HL-60 (cell line): ENCODE results near the gene ARSD.
"Not testable (repeated sequence)": the region's sequence is repeated elsewhere in the genome, so short reads cannot be mapped to it uniquely, and the experiment has no call there.

Experiments used
- DNase-seq, 2 experiments: peaks; one replicate each; pipeline ENCODE4 v3.0.0-alpha.2; 2010 to 2020; ENCODE audit warnings: low read depth in 1 of 2, low spot score in 1 of 2
- H3K27ac ChIP-seq: fragments of 250-450 bp; sonication (Bioruptor Pico); replicated peaks from 2 replicates; pipeline ENCODE4 v1.5.1; 2020; ENCODE audit warnings: mild to moderate bottlenecking, moderate library complexity
- H3K27me3 ChIP-seq: fragments of 250-450 bp; sonication (Bioruptor Pico); 2 replicates; pipeline ENCODE4 v1.5.1; 2021; ENCODE audit warnings: mild to moderate bottlenecking, moderate library complexity; ENCODE audit not compliant: insufficient read depth, poor library complexity, severe bottlenecking
- H3K4me3 ChIP-seq: replicated peaks from 2 replicates; pipeline ENCODE4 v1.5.1; 2011; ENCODE audit warnings: mild to moderate bottlenecking, control low read depth, low read length; ENCODE audit not compliant: insufficient read depth
- GABPA ChIP-seq: IDR thresholded peaks from 2 replicates; pipeline ENCODE4 v1.6.1; 2012; ENCODE audit warnings: low read depth
- POLR2AphosphoS5 ChIP-seq: IDR thresholded peaks from 2 replicates; pipeline ENCODE4 v1.6.1; 2012; ENCODE audit warnings: low read depth
- SPI1 ChIP-seq: IDR thresholded peaks from 2 replicates; pipeline ENCODE4 v1.6.1; 2012; ENCODE audit warnings: low read depth, mild to moderate bottlenecking, borderline replicate concordance
- long read RNA-seq: library from polyadenylated mRNA; unstranded; transcript quantifications from one replicate; pipeline ENCODE4 v2.0.0, GENCODE V29; 2020
- TF ChIP-seq, protein P1 (sequence below): IDR thresholded peaks from 2 replicates; pipeline ENCODE4 v1.6.1; 2012; ENCODE audit warnings: low read depth; ENCODE audit not compliant: insufficient replicate concordance
- TF ChIP-seq, protein P2 (sequence below): IDR thresholded peaks from one replicate; pipeline ENCODE4 v1.5.1; 2011; ENCODE audit warnings: low read length, control low read depth, inconsistent platforms; ENCODE audit not compliant: insufficient read depth

The ARSD gene, protein sequence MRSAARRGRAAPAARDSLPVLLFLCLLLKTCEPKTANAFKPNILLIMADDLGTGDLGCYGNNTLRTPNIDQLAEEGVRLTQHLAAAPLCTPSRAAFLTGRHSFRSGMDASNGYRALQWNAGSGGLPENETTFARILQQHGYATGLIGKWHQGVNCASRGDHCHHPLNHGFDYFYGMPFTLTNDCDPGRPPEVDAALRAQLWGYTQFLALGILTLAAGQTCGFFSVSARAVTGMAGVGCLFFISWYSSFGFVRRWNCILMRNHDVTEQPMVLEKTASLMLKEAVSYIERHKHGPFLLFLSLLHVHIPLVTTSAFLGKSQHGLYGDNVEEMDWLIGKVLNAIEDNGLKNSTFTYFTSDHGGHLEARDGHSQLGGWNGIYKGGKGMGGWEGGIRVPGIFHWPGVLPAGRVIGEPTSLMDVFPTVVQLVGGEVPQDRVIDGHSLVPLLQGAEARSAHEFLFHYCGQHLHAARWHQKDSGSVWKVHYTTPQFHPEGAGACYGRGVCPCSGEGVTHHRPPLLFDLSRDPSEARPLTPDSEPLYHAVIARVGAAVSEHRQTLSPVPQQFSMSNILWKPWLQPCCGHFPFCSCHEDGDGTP
- long read RNA-seq, result 0 reads

DNA sequence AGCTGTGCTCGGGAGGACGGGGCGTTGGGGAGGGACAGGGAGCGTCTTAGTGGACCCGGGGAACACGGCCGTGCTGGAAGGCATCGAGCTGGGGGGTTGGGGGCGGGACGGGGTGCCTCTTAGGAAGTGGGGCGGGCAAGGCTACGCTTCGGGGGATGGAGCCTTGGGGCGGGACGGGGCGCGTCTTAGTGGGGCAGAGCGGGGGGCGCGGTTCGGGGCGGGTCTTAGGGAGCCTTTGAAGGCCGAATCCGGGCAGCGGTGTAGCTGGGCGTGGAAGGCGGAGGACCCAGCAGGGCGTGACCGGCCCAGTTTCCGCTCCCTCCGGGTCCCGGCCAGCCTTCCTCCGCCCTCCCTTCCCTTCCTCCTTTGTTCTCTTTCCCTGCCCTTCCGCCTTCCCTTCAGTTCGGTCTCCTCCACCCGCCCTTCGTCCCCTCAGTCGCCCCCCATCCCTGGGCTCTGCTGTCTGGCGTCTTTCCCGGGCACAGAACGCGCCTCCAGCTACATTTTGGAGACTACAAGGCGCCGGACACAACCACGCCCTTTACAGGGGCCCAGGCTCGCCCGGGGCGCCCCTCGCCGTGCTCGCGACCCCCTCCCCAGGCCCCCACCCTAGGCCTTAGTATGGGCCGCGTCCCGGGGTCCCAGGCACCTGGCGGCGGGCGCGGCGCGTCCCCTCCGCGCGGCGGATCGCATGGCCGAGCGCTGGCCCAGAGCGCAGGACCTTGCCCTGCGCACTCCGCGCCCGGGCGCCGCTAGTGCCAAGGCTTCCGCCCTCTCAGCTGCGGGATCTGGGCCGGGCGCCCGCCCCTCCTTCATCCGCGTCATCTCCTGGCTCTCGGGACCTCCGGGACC lies at the start of gene ARSD:
Gene ARSD (minus strand): TSS at position 757 of the 852 bp plus-strand sequence. CDS start 64 bp downstream, at position 693.
- Histone ChIP-seq H3K4me3 (peak within 1 kb of the TSS; percentile 44), H3K27ac (peak within 1 kb of the TSS; percentile 74), H3K27me3 (no peaks in the 10 kb centered on the region)
- peak in 1 of 2 experiments; percentile 74 for DNase-seq
- TF ChIP-seq POLR2AphosphoS5 (peak; percentile 54; the same call in 1 of the 2 replicates), SPI1 (no peak), GABPA (no peak)
- TF ChIP-seq, protein P1, sequence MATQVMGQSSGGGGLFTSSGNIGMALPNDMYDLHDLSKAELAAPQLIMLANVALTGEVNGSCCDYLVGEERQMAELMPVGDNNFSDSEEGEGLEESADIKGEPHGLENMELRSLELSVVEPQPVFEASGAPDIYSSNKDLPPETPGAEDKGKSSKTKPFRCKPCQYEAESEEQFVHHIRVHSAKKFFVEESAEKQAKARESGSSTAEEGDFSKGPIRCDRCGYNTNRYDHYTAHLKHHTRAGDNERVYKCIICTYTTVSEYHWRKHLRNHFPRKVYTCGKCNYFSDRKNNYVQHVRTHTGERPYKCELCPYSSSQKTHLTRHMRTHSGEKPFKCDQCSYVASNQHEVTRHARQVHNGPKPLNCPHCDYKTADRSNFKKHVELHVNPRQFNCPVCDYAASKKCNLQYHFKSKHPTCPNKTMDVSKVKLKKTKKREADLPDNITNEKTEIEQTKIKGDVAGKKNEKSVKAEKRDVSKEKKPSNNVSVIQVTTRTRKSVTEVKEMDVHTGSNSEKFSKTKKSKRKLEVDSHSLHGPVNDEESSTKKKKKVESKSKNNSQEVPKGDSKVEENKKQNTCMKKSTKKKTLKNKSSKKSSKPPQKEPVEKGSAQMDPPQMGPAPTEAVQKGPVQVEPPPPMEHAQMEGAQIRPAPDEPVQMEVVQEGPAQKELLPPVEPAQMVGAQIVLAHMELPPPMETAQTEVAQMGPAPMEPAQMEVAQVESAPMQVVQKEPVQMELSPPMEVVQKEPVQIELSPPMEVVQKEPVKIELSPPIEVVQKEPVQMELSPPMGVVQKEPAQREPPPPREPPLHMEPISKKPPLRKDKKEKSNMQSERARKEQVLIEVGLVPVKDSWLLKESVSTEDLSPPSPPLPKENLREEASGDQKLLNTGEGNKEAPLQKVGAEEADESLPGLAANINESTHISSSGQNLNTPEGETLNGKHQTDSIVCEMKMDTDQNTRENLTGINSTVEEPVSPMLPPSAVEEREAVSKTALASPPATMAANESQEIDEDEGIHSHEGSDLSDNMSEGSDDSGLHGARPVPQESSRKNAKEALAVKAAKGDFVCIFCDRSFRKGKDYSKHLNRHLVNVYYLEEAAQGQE, result no peak

DNA sequence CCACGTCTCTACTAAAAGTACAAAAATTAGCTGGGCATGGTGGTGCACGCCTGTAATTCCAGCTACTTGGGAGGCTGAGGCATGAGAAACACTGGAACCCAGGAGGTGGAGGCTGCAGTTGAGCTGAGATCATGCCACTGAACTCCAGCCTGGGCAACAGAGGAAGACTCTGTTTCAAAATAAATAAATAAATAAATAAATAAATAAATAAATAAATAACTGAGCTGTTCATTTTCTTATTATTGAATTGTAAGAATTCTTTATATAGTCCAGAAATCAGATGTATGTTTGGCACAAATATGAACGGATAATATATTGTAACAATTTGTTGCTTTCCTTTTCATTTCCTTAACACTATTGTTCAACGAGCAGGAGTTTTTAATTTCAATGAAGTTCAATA lies 49.5 kb upstream of the ARSD start:
- DNase-seq, result not testable (repeated sequence)

DNA sequence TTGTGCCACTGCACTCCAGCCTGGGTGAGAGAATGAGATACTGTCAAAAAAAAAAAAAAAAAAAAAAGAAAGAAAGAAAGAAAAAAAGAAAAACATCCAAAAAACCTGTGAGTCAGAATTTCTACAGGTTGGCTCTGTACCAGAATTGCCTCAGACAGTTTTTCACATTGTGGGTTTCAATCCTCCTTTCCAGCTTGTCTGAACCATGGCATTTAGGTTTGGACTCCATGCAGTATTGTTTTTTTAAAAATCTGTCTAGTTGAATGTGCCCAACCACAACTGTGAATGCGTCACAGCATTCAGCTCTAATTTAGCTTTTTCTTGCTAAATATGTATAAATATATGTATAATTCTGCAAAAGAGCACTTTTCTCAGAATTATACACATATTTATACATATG lies 45.8 kb upstream of the ARSD start:
- Histone ChIP-seq H3K27me3 (no peaks in the 10 kb centered on the region), H3K4me3 (no peak overlapping the region), H3K27ac (no peak overlapping the region)
- DNase-seq, result no peak
- TF ChIP-seq, protein P1, result no peak
- no peak for TF ChIP-seq SPI1
- TF ChIP-seq, protein P2, sequence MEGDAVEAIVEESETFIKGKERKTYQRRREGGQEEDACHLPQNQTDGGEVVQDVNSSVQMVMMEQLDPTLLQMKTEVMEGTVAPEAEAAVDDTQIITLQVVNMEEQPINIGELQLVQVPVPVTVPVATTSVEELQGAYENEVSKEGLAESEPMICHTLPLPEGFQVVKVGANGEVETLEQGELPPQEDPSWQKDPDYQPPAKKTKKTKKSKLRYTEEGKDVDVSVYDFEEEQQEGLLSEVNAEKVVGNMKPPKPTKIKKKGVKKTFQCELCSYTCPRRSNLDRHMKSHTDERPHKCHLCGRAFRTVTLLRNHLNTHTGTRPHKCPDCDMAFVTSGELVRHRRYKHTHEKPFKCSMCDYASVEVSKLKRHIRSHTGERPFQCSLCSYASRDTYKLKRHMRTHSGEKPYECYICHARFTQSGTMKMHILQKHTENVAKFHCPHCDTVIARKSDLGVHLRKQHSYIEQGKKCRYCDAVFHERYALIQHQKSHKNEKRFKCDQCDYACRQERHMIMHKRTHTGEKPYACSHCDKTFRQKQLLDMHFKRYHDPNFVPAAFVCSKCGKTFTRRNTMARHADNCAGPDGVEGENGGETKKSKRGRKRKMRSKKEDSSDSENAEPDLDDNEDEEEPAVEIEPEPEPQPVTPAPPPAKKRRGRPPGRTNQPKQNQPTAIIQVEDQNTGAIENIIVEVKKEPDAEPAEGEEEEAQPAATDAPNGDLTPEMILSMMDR, result no peak
- no peak for TF ChIP-seq GABPA
- no peak for TF ChIP-seq POLR2AphosphoS5

More for the DNA sequence above, 49.5 kb upstream of the ARSD start:
- H3K27me3 ChIP-seq, H3K27ac ChIP-seq, H3K4me3 ChIP-seq: not testable (repeated sequence)

DNA sequence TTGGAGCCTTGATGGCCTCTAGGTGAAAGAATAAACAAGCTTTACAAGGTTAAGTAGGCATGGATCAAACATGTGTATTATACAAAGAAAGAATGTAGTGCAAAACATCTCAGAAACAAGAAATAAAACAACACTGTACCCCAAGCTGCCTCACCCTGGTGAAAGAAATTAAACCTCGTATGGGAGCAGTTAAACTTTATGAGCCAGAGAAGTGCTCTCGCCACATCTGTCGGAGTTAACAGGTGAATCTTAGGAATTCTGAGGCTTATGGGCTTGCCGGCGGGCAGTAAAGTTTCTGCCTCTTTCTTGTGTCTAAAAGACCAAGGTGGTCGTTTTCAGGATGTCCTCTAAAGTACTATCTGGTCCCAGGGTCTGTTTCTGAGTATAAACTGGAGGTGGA lies 43.3 kb upstream of the ARSD start:
- Histone ChIP-seq H3K27ac (no peak overlapping the region), H3K27me3 (no peaks in the 10 kb centered on the region), H3K4me3 (no peak overlapping the region)
- TF ChIP-seq SPI1 (no peak), GABPA (no peak), POLR2AphosphoS5 (no peak)
- TF ChIP-seq, protein P2, result no peak
- TF ChIP-seq, protein P1, result no peak
- DNase-seq, result no peak
